HUES6 (cell line): ENCODE data around the gene KCNT1.

Experiments
- H3K27ac ChIP-seq: 2 replicates; pipeline ENCODE4 v1.7.0; 2013; ENCODE audit warnings: low read depth, mild to moderate bottlenecking, low read length, inconsistent platforms
- H3K27me3 ChIP-seq: 2 replicates; pipeline ENCODE4 v1.6.1; 2013; ENCODE audit warnings: low read length; ENCODE audit not compliant: control insufficient read depth, insufficient read depth
- H3K36me3 ChIP-seq: 2 replicates; pipeline ENCODE4 v1.6.1; 2013; ENCODE audit warnings: low read length; ENCODE audit not compliant: control insufficient read depth, insufficient read depth
- H3K4me1 ChIP-seq: 2 replicates; pipeline ENCODE4 v1.6.1; 2013; ENCODE audit warnings: low read length; ENCODE audit not compliant: control insufficient read depth, insufficient read depth
- H3K4me3 ChIP-seq: 2 replicates; pipeline ENCODE4 v1.5.1; 2013; ENCODE audit warnings: low read depth, low read length
- H3K9ac ChIP-seq: one replicate; pipeline ENCODE4 v1.6.1; 2013; ENCODE audit warnings: mild to moderate bottlenecking, low read length
- H3K9me3 ChIP-seq: 2 replicates; pipeline ENCODE4 v1.6.1; 2013; ENCODE audit warnings: low read depth, low read length; ENCODE audit not compliant: control insufficient read depth, insufficient read depth

KCNT1 gene

DNA sequence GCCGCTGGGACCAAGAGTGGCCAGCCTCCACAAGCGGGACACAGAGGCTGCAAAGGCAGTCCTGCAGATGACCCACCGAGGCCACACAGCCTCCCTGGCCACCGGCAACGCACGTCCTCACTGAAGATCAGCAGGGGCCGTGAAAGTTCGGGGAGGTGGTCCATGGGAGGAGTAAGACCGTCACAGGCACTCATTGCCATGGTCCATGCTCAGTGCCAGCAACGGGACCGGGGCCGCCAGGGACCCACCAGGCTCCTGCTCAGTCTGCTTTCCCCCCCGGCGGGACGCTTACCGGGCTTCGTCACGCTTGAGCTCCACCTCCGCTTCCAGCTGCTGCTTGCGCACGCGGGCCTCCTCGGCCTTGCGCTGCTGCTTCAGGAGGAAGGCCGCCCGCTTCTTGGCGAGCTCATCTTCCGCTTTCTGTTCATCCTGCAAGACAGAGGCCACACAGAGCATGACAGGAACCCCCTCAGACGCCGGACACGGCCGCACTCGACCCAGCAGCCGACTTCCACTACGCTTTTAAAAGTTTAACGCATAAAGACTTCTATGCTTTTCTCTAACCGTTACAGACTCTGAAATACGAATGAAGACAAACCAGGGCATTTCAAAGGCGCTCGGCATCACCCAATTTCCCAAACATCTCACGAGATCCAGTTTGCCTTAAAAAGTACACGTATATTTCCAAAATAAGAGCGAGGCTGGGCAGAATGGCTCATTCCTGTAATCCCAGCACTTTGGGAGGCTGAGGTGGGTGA lies 116.9 kb downstream of the KCNT1 start:
- no peaks in the 10 kb centered on the region for H3K4me1 ChIP-seq
- H3K4me3 ChIP-seq, result no peak overlapping the region
- no peaks in the 10 kb centered on the region for H3K27me3 ChIP-seq
- no peak overlapping the region for H3K27ac ChIP-seq
- H3K9ac ChIP-seq, result no peak overlapping the region
- no peaks in the 10 kb centered on the region for H3K9me3 ChIP-seq
- peaks cover 93% of the 10 kb centered on the region for H3K36me3 ChIP-seq

DNA sequence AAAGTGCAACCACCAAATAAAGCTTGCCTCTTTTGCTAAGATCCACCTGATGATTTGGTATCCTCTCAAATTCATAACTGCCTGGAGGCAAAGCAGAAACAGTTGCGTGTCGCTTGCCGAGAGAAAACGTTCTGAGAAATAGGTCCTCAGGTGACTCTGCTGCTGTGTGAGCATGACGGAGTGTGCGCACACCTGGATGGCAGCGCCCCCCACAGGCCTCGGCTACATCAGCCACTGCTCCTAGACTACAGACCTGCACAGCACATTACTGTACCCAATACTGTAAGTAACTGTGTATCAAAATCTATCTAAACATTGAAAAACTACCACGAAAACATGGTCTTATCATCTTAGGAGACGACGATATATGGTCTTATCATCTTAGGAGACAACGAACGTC lies 117.9 kb downstream of the KCNT1 start:
- H3K36me3 ChIP-seq, result peaks cover 93% of the 10 kb centered on the region

DNA sequence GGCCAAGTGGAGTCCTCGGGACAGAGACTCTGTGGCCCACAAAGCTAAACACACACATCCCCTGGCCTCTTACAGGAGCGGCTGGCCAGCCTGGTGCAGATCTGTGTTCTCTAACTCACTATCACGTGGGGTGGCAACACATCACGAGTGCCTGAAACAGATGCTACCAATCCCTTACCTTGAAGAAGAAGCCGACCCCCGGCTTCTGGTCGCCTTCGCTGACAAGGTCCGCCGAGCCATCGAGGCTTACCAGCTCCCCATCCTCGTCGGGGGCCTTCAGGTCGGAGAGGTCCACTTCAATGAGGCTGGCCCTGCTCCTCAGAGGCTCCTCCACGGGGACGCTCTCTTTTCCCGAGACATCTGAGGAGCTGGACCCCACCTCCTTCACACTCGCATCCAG lies 118.7 kb downstream of the KCNT1 start:
- H3K36me3 ChIP-seq, result peaks cover 89% of the 10 kb centered on the region

More for the DNA sequence above, 117.9 kb downstream of the KCNT1 start:
- Histone ChIP-seq H3K9ac (no peak overlapping the region), H3K4me3 (no peak overlapping the region), H3K27me3 (no peaks in the 10 kb centered on the region), H3K4me1 (no peaks in the 10 kb centered on the region), H3K27ac (no peak overlapping the region), H3K9me3 (no peaks in the 10 kb centered on the region)

DNA sequence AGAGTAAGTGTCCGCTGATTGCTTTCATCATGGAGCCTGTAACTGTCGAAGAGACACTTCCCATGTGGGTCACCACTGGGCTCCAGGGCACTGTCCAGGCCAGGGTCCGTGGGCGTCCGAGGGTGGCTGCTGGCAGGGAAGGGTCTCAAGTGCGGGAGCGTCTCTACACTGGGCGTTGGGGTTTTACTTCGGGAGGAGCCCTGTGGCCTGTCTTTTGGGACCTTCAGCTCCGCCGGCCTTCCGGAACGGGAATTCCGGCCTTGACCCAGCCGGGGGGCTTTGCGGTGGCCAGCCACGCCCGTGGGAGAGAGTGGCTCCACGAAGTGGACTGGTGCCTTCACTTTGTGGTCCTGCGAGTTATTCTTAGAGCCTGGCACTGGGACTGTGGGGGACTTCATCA lies 119.1 kb downstream of the KCNT1 start:
- H3K9me3 ChIP-seq, result no peaks in the 10 kb centered on the region
- H3K27ac ChIP-seq, result no peak overlapping the region
- peaks cover 84% of the 10 kb centered on the region for H3K36me3 ChIP-seq
- no peaks in the 10 kb centered on the region for H3K27me3 ChIP-seq
- H3K4me3 ChIP-seq, result no peak overlapping the region
- H3K4me1 ChIP-seq, result no peaks in the 10 kb centered on the region
- no peak overlapping the region for H3K9ac ChIP-seq

More for the DNA sequence above, 118.7 kb downstream of the KCNT1 start:
- Histone ChIP-seq H3K4me3 (no peak overlapping the region), H3K9ac (no peak overlapping the region), H3K9me3 (no peaks in the 10 kb centered on the region), H3K27ac (no peak overlapping the region), H3K27me3 (no peaks in the 10 kb centered on the region), H3K4me1 (no peaks in the 10 kb centered on the region)

DNA sequence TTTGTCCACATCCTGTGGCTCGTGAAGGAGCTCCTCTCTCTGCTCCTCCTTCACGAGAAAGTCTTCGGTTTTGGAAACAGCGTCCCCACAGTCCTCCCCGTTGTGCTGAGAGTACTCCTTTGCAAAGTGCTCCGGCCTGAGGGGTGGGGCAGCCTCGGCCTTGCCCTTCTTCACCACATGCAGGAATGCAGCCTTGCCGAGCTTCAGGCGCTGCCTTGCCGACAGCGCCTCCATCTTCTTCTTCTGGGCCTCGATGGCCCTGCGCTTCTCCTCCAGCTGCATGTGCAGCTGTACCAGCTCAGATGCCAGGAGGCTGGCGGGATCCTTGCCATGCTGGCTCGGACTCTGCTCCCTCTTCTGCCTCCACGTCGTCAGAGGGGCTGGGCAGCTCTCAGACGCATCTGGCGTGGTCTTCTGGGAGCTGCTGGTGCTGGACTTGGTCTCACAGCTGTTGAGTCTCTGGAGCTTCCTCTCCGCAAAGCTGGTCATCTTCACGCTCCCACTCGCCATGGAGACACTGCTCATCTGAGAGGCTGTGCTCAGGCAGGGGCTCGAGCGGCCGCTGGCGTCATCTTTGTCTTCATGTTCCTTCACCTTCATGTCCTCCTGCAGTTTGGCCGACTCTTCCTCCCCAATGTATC lies 119.9 kb downstream of the KCNT1 start:
- H3K36me3 ChIP-seq, result peaks cover 77% of the 10 kb centered on the region
- no peak overlapping the region for H3K4me3 ChIP-seq
- H3K4me1 ChIP-seq, result no peaks in the 10 kb centered on the region
- no peak overlapping the region for H3K9ac ChIP-seq
- no peaks in the 10 kb centered on the region for H3K27me3 ChIP-seq
- no peak overlapping the region for H3K27ac ChIP-seq
- no peaks in the 10 kb centered on the region for H3K9me3 ChIP-seq

DNA sequence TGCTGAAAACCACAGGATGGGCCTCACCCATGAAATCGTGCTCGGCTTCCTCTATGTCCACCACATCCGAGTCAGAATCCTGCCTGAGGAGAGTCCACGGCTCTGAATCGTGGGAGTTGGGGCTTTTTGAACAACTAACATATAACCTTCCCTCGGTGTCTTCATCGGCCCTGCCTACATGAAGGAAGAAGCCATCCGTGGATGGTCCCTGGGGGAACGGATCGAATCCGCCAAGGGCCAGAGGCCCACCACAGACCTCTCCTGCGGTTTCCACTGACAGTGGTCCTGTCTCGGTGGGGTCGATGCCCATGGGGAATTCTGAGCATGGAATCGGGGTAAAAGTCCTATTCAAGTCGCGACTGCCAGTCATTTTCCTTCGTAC lies 120.4 kb downstream of the KCNT1 start:
- no peaks in the 10 kb centered on the region for H3K9me3 ChIP-seq
- H3K36me3 ChIP-seq, result peaks cover 76% of the 10 kb centered on the region
- no peak overlapping the region for H3K27ac ChIP-seq
- H3K27me3 ChIP-seq, result no peaks in the 10 kb centered on the region
- H3K9ac ChIP-seq, result no peak overlapping the region
- no peak overlapping the region for H3K4me3 ChIP-seq
- H3K4me1 ChIP-seq, result no peaks in the 10 kb centered on the region

DNA sequence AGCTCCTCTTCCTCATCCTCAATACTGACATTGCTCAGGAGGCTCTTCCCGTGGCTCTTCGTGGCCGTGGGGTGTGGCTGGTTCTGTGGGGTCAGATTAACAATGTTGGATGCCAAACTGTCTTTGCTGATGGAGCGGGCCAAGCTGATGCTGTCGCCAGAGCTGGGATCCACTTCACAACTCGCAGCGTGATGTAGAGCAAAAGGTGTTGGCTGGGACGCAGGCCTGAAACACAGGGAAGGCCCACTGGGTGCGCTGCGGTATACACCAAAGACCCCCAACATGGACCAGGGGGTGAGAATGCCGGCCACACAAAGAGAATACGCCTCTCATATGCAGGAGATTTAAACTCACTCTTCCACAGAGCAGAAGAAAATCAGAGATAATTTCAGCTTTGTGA lies 121.1 kb downstream of the KCNT1 start:
- H3K9me3 ChIP-seq, result no peaks in the 10 kb centered on the region
- H3K4me1 ChIP-seq, result no peaks in the 10 kb centered on the region
- H3K27me3 ChIP-seq, result no peaks in the 10 kb centered on the region
- no peak overlapping the region for H3K27ac ChIP-seq
- H3K9ac ChIP-seq, result no peak overlapping the region
- H3K36me3 ChIP-seq, result peaks cover 71% of the 10 kb centered on the region
- no peak overlapping the region for H3K4me3 ChIP-seq

DNA sequence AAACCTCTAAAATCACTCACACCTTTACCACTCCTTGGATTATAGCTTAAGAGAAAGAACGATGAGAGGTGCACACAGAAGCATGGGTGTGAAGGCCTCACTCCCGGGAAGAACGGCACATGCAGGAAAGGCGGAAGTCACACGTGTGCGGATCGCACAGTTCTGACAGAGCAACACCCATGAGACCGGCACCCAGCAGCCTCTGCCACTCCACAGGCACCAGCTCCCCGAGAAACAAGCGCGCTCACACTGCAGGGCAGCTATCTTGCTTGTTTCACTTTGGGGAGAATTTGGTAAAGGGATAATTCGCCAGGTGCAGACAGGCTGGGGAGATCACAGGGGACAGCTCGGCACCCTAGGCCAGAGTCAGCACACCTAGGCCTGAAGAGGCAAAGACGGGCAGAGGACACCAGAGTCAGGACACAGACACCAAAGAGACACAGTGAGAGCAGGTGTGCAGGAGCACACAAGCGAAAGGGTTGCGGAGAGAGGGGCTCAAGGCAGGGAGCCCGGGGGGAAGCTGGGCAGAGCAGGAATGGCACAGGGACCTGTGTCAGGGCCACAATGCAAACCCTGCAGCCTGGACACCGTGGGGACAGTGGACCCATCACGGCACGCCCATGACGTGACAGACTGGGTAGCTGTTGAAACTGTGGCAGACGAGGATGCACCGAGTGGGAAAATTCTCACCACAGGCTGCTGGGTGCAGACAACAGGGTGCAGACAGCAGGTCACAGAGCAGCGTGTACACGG lies 123.6 kb downstream of the KCNT1 start:
- H3K9me3 ChIP-seq, result peaks cover 6% of the 10 kb centered on the region; the same call in 1 of the 2 replicates
- H3K27me3 ChIP-seq, result no peaks in the 10 kb centered on the region
- H3K4me3 ChIP-seq, result no peak overlapping the region
- H3K9ac ChIP-seq, result no peak overlapping the region
- no peak overlapping the region for H3K27ac ChIP-seq
- H3K36me3 ChIP-seq, result peaks cover 61% of the 10 kb centered on the region
- H3K4me1 ChIP-seq, result no peaks in the 10 kb centered on the region

DNA sequence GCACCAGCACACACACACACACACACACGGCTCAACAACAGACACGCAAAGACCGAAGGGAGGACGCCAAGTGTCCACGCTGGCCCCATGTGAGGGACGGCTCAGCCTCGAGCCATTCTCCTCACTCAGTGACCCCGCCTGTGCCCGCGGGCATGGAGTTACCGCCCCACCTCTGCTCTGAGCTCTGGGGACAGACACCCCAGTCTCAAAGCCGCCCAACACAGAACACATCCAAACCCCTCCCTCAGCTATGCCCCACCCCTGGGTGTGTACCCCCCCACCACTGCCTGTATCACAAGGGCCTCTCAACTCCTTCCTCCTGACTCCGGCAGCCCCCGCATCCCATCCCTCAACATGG lies 124.2 kb downstream of the KCNT1 start:
- H3K9ac ChIP-seq, result no peak overlapping the region
- H3K9me3 ChIP-seq, result peaks cover 6% of the 10 kb centered on the region; the same call in 1 of the 2 replicates
- no peaks in the 10 kb centered on the region for H3K4me1 ChIP-seq
- H3K27ac ChIP-seq, result no peak overlapping the region
- H3K4me3 ChIP-seq, result no peak overlapping the region
- peaks cover 56% of the 10 kb centered on the region for H3K36me3 ChIP-seq
- H3K27me3 ChIP-seq, result no peaks in the 10 kb centered on the region

DNA sequence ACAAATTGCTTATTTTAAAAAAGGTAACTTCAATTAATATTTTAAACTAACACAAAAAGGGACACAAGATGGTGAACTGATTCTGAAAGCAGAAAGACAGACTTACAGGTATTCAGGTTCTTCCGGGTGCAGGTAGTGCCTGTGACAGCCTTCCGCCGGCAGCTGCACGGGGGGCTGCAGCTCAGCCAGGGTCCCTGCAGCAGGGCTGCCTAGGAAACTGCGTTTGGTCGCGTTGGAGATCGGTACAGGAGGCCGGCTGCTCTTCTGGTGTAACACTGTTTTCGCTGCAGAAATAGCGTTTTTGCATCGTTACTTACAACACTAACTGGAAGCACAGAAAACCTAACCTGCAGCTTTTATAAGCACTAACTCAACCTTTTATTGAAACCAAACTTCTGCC lies 125.3 kb downstream of the KCNT1 start:
- Histone ChIP-seq H3K27me3 (no peaks in the 10 kb centered on the region), H3K9me3 (peaks cover 6% of the 10 kb centered on the region; the same call in 1 of the 2 replicates), H3K4me1 (no peaks in the 10 kb centered on the region), H3K27ac (no peak overlapping the region), H3K36me3 (peaks cover 44% of the 10 kb centered on the region), H3K9ac (no peak overlapping the region), H3K4me3 (no peak overlapping the region)
